HEK293 (cell line): ENCODE data around the gene RRAGC.

ENCODE experiments used
- CTCF ChIA-PET: fragments of 350-600 bp; formaldehyde crosslinking; extraction: SDS; loops from one replicate; lab custom pipeline; 2021; ENCODE audit warnings: antibody characterized with exemption; lab: Yijun Ruan, JAX
- POLR2A ChIA-PET: fragments of 300-600 bp; formaldehyde crosslinking; extraction: SDS; loops from one replicate; lab custom pipeline; 2020; ENCODE audit warnings: antibody characterized with exemption, inconsistent platforms; lab: Yijun Ruan, JAX
- H3K27ac ChIP-seq: fragments of 200-500 bp; sonication (Bioruptor generic); 2 replicates; pipeline ENCODE4 v1.5.1; 2014; ENCODE audit warnings: low read depth, low read length, control low read depth, inconsistent platforms; ENCODE audit errors: extremely low read depth
- H3K36me3 ChIP-seq, 2 experiments: fragments of 200-500 bp in 1 of 2; sonication (Bioruptor generic) in 1 of 2; 1 replicate in 1 of 2; 2 replicates in 1 of 2; pipeline ENCODE4 v1.5.1; 2014 to 2017; ENCODE audit warnings: inconsistent platforms in 2 of 2, low read length in 2 of 2; ENCODE audit not compliant: control insufficient read depth in 2 of 2, insufficient read depth in 1 of 2
- H3K4me1 ChIP-seq: fragments of 200-500 bp; sonication (Bioruptor generic); 2 replicates; pipeline ENCODE4 v1.5.1; 2014; ENCODE audit warnings: mild to moderate bottlenecking, low read length, inconsistent platforms; ENCODE audit not compliant: control insufficient read depth, insufficient read depth
- H3K4me3 ChIP-seq: 2 replicates; pipeline ENCODE4 v1.5.1; 2011; ENCODE audit warnings: low read depth, mild to moderate bottlenecking, control low read depth, low read length, moderate library complexity
- H3K9me3 ChIP-seq: fragments of 200-500 bp; sonication (Bioruptor generic); 2 replicates; pipeline ENCODE4 v1.5.1; 2014; ENCODE audit warnings: low read depth, low read length, inconsistent platforms; ENCODE audit not compliant: control insufficient read depth, insufficient read depth
- ELK4 ChIP-seq: IDR thresholded peaks from 2 replicates; pipeline ENCODE4 v1.6.1; 2011; ENCODE audit warnings: mild to moderate bottlenecking, low read depth, low read length, borderline replicate concordance
- GLI4 ChIP-seq: fragments of 450-650 bp; formaldehyde crosslinking; IDR thresholded peaks from 2 replicates; pipeline ENCODE4 v1.5.1; 2016; ENCODE audit warnings: missing biosample characterization, missing genetic modification characterization
- GLIS1 ChIP-seq: fragments of 450-650 bp; formaldehyde crosslinking; IDR thresholded peaks from 2 replicates; pipeline ENCODE4 v1.5.1; 2016; ENCODE audit warnings: missing biosample characterization, missing genetic modification characterization
- SALL2 ChIP-seq: fragments of 450-650 bp; formaldehyde crosslinking; IDR thresholded peaks from 2 replicates; pipeline ENCODE4 v1.5.0; 2017; ENCODE audit warnings: missing biosample characterization, mild to moderate bottlenecking, missing genetic modification characterization, borderline replicate concordance
- TCF7L2 ChIP-seq: IDR thresholded peaks from 2 replicates; pipeline ENCODE4 v1.6.1; 2011; ENCODE audit warnings: low read depth, mild to moderate bottlenecking, inconsistent platforms, low read length, moderate library complexity, borderline replicate concordance
- ZBTB11 ChIP-seq: fragments of 450-650 bp; formaldehyde crosslinking; conservative IDR thresholded peaks from 2 replicates; pipeline ENCODE4 v1.5.1; 2016; ENCODE audit warnings: low read depth, missing biosample characterization, missing genetic modification characterization
- ZNF133 ChIP-seq: fragments of 450-650 bp; formaldehyde crosslinking; IDR thresholded peaks from 2 replicates; pipeline ENCODE4 v1.5.1; 2016; ENCODE audit warnings: missing biosample characterization, missing genetic modification characterization
- ZNF174 ChIP-seq: fragments of 450-650 bp; formaldehyde crosslinking; IDR thresholded peaks from 2 replicates; pipeline ENCODE4 v1.5.0; 2017; ENCODE audit warnings: missing biosample characterization, mild to moderate bottlenecking, missing genetic modification characterization
- ZNF18 ChIP-seq: fragments of 450-650 bp; formaldehyde crosslinking; IDR thresholded peaks from 2 replicates; pipeline ENCODE4 v1.5.1; 2016; ENCODE audit warnings: missing biosample characterization, missing genetic modification characterization
- ZNF184 ChIP-seq: fragments of 450-650 bp; IDR thresholded peaks from 2 replicates; pipeline ENCODE4 v1.5.1; 2018; ENCODE audit warnings: missing biosample characterization, mild to moderate bottlenecking, missing genetic modification characterization
- ZNF221 ChIP-seq: fragments of 450-650 bp; formaldehyde crosslinking; IDR thresholded peaks from 2 replicates; pipeline ENCODE4 v1.5.1; 2017; ENCODE audit warnings: missing biosample characterization, missing genetic modification characterization, borderline replicate concordance
- ZNF266 ChIP-seq: fragments of 450-650 bp; formaldehyde crosslinking; IDR thresholded peaks from 2 replicates; pipeline ENCODE4 v1.5.1; 2016; ENCODE audit warnings: missing biosample characterization, missing genetic modification characterization, low read depth
- ZNF274 ChIP-seq, 2 experiments: fragments of 200-500 bp in 1 of 2; fragments of 450-650 bp in 1 of 2; sonication (Bioruptor generic) in 1 of 2; formaldehyde crosslinking in 1 of 2; IDR thresholded peaks; 2 replicates each; pipeline versions ENCODE4 v1.5.1 to v1.6.1; 2014 to 2016; ENCODE audit warnings: borderline replicate concordance in 1 of 2, inconsistent platforms in 1 of 2, low read length in 1 of 2, missing biosample characterization in 1 of 2, missing genetic modification characterization in 1 of 2
- ZNF292 ChIP-seq: fragments of 450-650 bp; formaldehyde crosslinking; IDR thresholded peaks from 2 replicates; pipeline ENCODE4 v1.5.1; 2016; ENCODE audit warnings: low read depth, missing biosample characterization, missing genetic modification characterization, borderline replicate concordance
- ZNF362 ChIP-seq: fragments of 450-650 bp; formaldehyde crosslinking; IDR thresholded peaks from 2 replicates; pipeline ENCODE4 v1.5.1; 2016; ENCODE audit warnings: missing biosample characterization, missing genetic modification characterization
- ZNF391 ChIP-seq: fragments of 450-650 bp; formaldehyde crosslinking; IDR thresholded peaks from 2 replicates; pipeline ENCODE4 v1.5.1; 2016; ENCODE audit warnings: low read depth, missing biosample characterization, missing genetic modification characterization, borderline replicate concordance
- ZNF513 ChIP-seq: fragments of 450-650 bp; IDR thresholded peaks from 2 replicates; pipeline ENCODE4 v1.5.1; 2018; ENCODE audit warnings: missing biosample characterization, missing genetic modification characterization
- ZNF596 ChIP-seq: fragments of 450-650 bp; IDR thresholded peaks from 2 replicates; pipeline ENCODE4 v1.5.0; 2018; ENCODE audit warnings: missing biosample characterization, mild to moderate bottlenecking, missing genetic modification characterization, moderate library complexity
- ZNF621 ChIP-seq: fragments of 450-650 bp; formaldehyde crosslinking; IDR thresholded peaks from 2 replicates; pipeline ENCODE4 v1.5.1; 2017; ENCODE audit warnings: missing biosample characterization, missing genetic modification characterization
- ZNF660 ChIP-seq: fragments of 450-650 bp; IDR thresholded peaks from 2 replicates; pipeline ENCODE4 v1.5.1; 2018; ENCODE audit warnings: missing biosample characterization, mild to moderate bottlenecking, missing genetic modification characterization
- ZSCAN30 ChIP-seq: fragments of 450-650 bp; IDR thresholded peaks from 2 replicates; pipeline ENCODE4 v1.5.1; 2018; ENCODE audit warnings: missing biosample characterization, mild to moderate bottlenecking, missing genetic modification characterization, moderate library complexity

Gene RRAGC

DNA sequence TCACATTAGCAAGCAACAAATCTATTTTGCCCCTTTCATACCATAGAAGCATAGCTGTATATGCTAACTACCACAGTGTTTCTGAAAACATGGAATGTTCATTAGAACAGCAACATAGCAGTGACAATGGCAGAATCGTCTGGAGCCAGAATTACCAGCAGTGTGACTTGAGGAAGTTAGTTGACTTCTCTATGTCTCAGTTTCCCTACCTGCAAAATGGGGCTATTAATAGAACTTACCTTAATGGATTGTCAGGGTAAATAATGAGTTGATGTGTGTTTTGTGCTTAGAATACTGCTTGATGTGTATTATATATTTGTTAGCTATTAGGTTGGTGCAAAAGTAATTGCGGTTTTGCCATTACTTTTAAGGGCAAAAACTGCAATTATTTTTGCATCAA lies 36.6 kb upstream of the RRAGC start (continued):
- TF ChIP-seq GLIS1 (tag by site-specific recombination) (no peak), ZBTB11 (tag by site-specific recombination) (no peak)

DNA sequence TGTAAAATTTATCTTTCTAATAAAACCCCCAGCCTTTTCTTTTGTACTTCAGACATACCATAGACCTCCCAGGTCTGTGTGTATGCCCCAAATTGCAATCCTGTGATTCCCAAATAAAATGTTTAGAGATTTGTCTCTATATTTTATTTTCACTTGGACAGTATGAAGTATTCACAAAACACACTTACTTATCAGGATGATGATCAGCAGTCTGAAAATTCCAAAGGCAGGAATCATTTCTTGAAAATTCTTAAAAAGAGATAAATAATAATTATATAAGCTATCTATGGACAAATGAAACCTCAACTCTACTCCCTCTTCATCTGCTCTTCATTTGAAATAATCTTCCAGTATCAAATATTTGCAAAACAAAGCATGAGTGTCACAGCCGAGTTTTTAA lies 33.4 kb upstream of the RRAGC start:
- CTCF ChIA-PET, result interaction anchor here (0.6 to 2.0 kb wide), 3 partner anchors 11 to 199 kb away, joined by 4 to 7 read pairs (median 6); partner anchors contain the start of gene GJA9
- Histone ChIP-seq H3K27ac (no peak overlapping the region), H3K4me1 (no peaks in the 10 kb centered on the region), H3K36me3 (no peaks in the 10 kb centered on the region), H3K4me3 (no peak overlapping the region)
- POLR2A ChIA-PET, result no interaction called here
- TF ChIP-seq ZNF513 (no peak), ELK4 (no peak), ZNF133 (no peak), ZNF391 (tag by site-specific recombination) (no peak), ZSCAN30 (no peak)
- TF ChIP-seq, all 188 proteins: peak for 0
- no peaks in the 10 kb centered on the region for H3K9me3 ChIP-seq

DNA sequence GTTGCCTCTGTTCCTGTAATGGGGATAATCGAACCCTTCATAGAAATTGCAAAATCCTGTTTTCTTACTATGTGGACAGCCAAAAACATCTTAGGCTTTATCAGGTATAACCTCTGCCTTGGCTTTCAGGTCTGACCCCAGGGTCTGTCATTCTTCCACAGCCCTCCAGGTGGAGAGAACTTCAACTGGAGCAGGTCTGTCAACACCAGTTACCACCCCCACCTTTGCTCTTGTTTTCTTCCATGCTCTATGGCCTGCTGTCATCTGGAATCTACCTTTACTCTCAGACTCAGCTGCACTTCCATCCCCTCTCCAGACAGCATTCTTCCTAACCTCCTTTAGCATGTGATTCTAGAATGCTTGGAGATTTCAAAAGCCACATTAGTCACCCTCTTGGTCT lies 32.2 kb upstream of the RRAGC start:
- ChIA-PET CTCF (interaction anchor here (0.5 to 2.0 kb wide), 3 partner anchors 92 to 465 kb away, joined by 3 to 7 read pairs (median 4); no protein-coding TSS in a partner anchor), POLR2A (no interaction called here)
- H3K36me3 ChIP-seq, result no peaks in the 10 kb centered on the region
- H3K4me3 ChIP-seq, result no peak overlapping the region
- H3K27ac ChIP-seq, result no peak overlapping the region
- TF ChIP-seq ZNF221 (tag by site-specific recombination), result no peak
- no peak for TF ChIP-seq ZNF274 (IDR thresholded peaks at IDR 0.05; ENCODE audit: low read length)
- TF ChIP-seq ZNF274 (tag by site-specific recombination; IDR thresholded peaks at IDR 0.05; ENCODE audit: borderline replicate concordance), result no peak
- no peak for TF ChIP-seq ZNF660 (tag by site-specific recombination)
- TF ChIP-seq ZNF174, result no peak
- TF ChIP-seq GLI4 (tag by site-specific recombination), result no peak
- TF ChIP-seq ZNF596, result no peak
- no peak for TF ChIP-seq ZNF513
- no peak for TF ChIP-seq SALL2 (tag by site-specific recombination)
- TF ChIP-seq TCF7L2, result no peak
- TF ChIP-seq ZNF184, result no peak
- TF ChIP-seq ZNF18 (tag by site-specific recombination), result no peak
- TF ChIP-seq ZNF266 (tag by site-specific recombination), result no peak
- no peak for TF ChIP-seq ZNF362 (tag by site-specific recombination)
- TF ChIP-seq ZNF621, result no peak
- TF ChIP-seq ZNF292 (tag by site-specific recombination), result no peak
- H3K4me1 ChIP-seq, result no peaks in the 10 kb centered on the region
- no peaks in the 10 kb centered on the region for H3K9me3 ChIP-seq
